Loucy (cell line): ENCODE measurements around the gene DLG2.

Experiments
- H2AFZ ChIP-seq: fragments of 200-600 bp; sonication (generic); 2 replicates; pipeline ENCODE4 v1.6.0; 2016; ENCODE audit warnings: antibody characterized with exemption, mild to moderate bottlenecking, low read length, moderate library complexity
- H3F3A ChIP-seq: fragments of 200-600 bp; 2 replicates; pipeline ENCODE4 v1.6.0; 2016; ENCODE audit warnings: antibody characterized with exemption, low read depth, mild to moderate bottlenecking
- H3K27me3 ChIP-seq: fragments of 200-600 bp; sonication (generic); 2 replicates; pipeline ENCODE4 v1.6.1; 2014; ENCODE audit warnings: low read length, mild to moderate bottlenecking; ENCODE audit not compliant: insufficient read depth, poor library complexity, severe bottlenecking
- H3K36me3 ChIP-seq: fragments of 200-600 bp; sonication (generic); 2 replicates; pipeline ENCODE4 v1.6.1; 2016; ENCODE audit warnings: low read length; ENCODE audit not compliant: insufficient read depth
- H3K4me1 ChIP-seq: fragments of 200-600 bp; sonication (generic); 2 replicates; pipeline ENCODE4 v1.5.1; 2014; ENCODE audit warnings: low read length, mild to moderate bottlenecking; ENCODE audit not compliant: insufficient read depth, poor library complexity, severe bottlenecking
- H3K4me2 ChIP-seq: fragments of 200-600 bp; sonication (generic); 2 replicates; pipeline ENCODE4 v1.6.0; 2014; ENCODE audit warnings: antibody characterized with exemption, low read length, low read depth, mild to moderate bottlenecking; ENCODE audit not compliant: poor library complexity, severe bottlenecking
- H3K4me3 ChIP-seq: fragments of 200-600 bp; sonication (generic); 2 replicates; pipeline ENCODE4 v1.5.1; 2014; ENCODE audit warnings: low read length, mild to moderate bottlenecking, mixed read lengths; ENCODE audit not compliant: poor library complexity, severe bottlenecking
- H3K79me2 ChIP-seq: fragments of 200-600 bp; sonication (generic); 2 replicates; pipeline ENCODE4 v1.6.1; 2014; ENCODE audit warnings: low read length; ENCODE audit not compliant: insufficient read depth
- H3K9ac ChIP-seq: fragments of 200-600 bp; sonication (generic); 2 replicates; pipeline ENCODE4 v1.6.0; 2014; ENCODE audit warnings: mild to moderate bottlenecking, low read depth, low read length, moderate library complexity; ENCODE audit not compliant: poor library complexity, severe bottlenecking
- H3K9me2 ChIP-seq: fragments of 200-600 bp; sonication (generic); replicated peaks from 2 replicates; pipeline ENCODE4 v1.6.1; 2016; ENCODE audit warnings: low read depth, low read length, mixed read lengths
- H3K9me3 ChIP-seq: fragments of 200-600 bp; sonication (generic); 2 replicates; pipeline ENCODE4 v1.6.1; 2014; ENCODE audit warnings: mild to moderate bottlenecking, antibody characterized with exemption, low read length, low read depth; ENCODE audit not compliant: insufficient read depth
- H4K20me1 ChIP-seq: fragments of 200-600 bp; sonication (generic); 2 replicates; pipeline ENCODE4 v1.6.0; 2014; ENCODE audit warnings: antibody characterized with exemption, low read length, mild to moderate bottlenecking; ENCODE audit not compliant: insufficient read depth, poor library complexity, severe bottlenecking
- EZH2phosphoT487 ChIP-seq: fragments of 200-600 bp; IDR thresholded peaks from 2 replicates; pipeline ENCODE4 v1.6.1; 2018; ENCODE audit warnings: antibody characterized with exemption, mild to moderate bottlenecking, moderate library complexity, borderline replicate concordance
- TF ChIP-seq, protein P1 (sequence below): fragments of 200-600 bp; sonication (generic); conservative IDR thresholded peaks from 2 replicates; pipeline ENCODE4 v1.5.1; 2014; ENCODE audit warnings: mild to moderate bottlenecking, antibody characterized with exemption, low read length

The DLG2 gene

DNA sequence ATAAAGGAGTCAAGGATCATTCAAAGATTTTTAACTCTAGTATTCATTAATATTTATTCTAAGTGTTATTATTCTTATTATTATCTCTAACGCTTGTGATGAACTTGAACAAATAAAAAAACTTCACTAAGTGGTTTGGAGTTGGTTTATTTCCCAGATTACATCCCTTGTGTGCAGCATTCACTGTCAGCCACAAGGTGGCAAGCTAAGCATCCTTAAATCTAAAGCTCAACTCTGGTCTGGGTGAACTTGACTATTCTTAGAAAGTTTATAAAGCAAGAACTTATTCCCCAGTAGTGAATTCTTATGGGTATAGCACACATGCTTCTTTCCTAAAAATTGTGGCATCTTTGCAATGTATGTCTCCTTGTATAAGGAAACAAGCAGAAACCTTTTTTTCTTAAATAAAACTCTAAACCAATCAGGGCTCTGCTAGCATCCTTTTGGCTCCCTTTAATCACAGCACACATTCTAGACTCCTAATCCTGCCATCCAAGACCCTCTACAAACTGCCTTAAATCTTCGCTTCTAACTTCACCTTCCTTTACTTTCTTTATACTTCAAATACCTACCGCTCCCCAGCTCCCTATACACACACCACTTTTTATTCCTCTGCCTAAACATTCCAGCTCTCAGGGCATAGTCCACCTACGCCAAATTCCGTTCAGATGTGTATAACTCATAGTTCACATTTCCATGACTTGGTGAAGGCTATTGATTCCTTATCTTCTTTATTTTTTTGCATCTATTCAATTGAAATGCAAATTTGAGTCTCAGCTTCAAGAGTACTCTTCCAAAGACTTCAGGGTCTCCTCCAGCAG lies 1068.8 kb downstream of the DLG2 start:
- Histone ChIP-seq H3K9me3 (no peaks in the 10 kb centered on the region), H3K4me3 (no peak overlapping the region), H3K9me2 (no peaks in the 10 kb centered on the region), H3F3A (no peaks in the 10 kb centered on the region), H2AFZ (no peak overlapping the region), H3K36me3 (no peaks in the 10 kb centered on the region), H3K4me2 (no peak overlapping the region), H3K4me1 (no peaks in the 10 kb centered on the region), H3K79me2 (no peaks in the 10 kb centered on the region), H3K9ac (no peak overlapping the region), H3K27me3 (no peaks in the 10 kb centered on the region), H4K20me1 (no peaks in the 10 kb centered on the region)
- TF ChIP-seq, protein P1, sequence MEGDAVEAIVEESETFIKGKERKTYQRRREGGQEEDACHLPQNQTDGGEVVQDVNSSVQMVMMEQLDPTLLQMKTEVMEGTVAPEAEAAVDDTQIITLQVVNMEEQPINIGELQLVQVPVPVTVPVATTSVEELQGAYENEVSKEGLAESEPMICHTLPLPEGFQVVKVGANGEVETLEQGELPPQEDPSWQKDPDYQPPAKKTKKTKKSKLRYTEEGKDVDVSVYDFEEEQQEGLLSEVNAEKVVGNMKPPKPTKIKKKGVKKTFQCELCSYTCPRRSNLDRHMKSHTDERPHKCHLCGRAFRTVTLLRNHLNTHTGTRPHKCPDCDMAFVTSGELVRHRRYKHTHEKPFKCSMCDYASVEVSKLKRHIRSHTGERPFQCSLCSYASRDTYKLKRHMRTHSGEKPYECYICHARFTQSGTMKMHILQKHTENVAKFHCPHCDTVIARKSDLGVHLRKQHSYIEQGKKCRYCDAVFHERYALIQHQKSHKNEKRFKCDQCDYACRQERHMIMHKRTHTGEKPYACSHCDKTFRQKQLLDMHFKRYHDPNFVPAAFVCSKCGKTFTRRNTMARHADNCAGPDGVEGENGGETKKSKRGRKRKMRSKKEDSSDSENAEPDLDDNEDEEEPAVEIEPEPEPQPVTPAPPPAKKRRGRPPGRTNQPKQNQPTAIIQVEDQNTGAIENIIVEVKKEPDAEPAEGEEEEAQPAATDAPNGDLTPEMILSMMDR = peak; percentile 85
- no peak for TF ChIP-seq EZH2phosphoT487

GRCh38 chr11:84552791-84553190 lies 1074.4 kb downstream of the DLG2 start:
- no peaks in the 10 kb centered on the region for H3K4me1 ChIP-seq
- H4K20me1 ChIP-seq = no peaks in the 10 kb centered on the region
- H3K9ac ChIP-seq = no peak overlapping the region
- no peaks in the 10 kb centered on the region for H3K36me3 ChIP-seq
- H3K9me2 ChIP-seq = no peaks in the 10 kb centered on the region
- no peaks in the 10 kb centered on the region for H3K79me2 ChIP-seq
- no peak overlapping the region for H2AFZ ChIP-seq
- no peaks in the 10 kb centered on the region for H3F3A ChIP-seq
- no peak overlapping the region for H3K4me3 ChIP-seq
- no peak overlapping the region for H3K4me2 ChIP-seq
- H3K9me3 ChIP-seq = no peaks in the 10 kb centered on the region
- no peaks in the 10 kb centered on the region for H3K27me3 ChIP-seq
- TF ChIP-seq EZH2phosphoT487 = no peak
- TF ChIP-seq, protein P1 = no peak

DNA sequence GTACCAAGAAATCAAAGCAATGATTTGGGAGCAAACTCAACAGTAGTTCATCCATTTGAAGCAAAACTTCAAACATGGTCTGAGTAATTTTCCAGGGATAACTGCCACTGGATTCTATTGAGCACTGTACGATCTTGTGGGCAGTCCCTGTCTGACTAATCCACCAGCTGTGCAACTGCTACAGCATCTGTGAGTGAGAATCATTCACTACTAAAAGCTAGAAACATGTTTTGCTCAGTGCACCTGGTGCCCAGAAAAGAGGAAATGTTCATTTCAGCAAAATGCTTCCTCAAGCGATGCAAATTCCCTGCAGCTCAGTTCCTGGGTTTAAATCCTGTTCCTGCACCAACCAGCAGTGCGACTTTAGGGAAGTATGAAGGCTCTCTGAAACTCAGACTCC lies 1077.9 kb downstream of the DLG2 start:
- H3K9me3 ChIP-seq = no peaks in the 10 kb centered on the region
- H3K27me3 ChIP-seq = no peaks in the 10 kb centered on the region
- no peaks in the 10 kb centered on the region for H3K4me1 ChIP-seq
- no peak overlapping the region for H3K4me3 ChIP-seq
- H3K9ac ChIP-seq = no peak overlapping the region
- no peak overlapping the region for H3K4me2 ChIP-seq
- H3F3A ChIP-seq = no peaks in the 10 kb centered on the region
- TF ChIP-seq, protein P1 = no peak
- TF ChIP-seq EZH2phosphoT487 = no peak
- H3K79me2 ChIP-seq = no peaks in the 10 kb centered on the region
- H4K20me1 ChIP-seq = no peaks in the 10 kb centered on the region
- no peaks in the 10 kb centered on the region for H3K9me2 ChIP-seq
- no peak overlapping the region for H2AFZ ChIP-seq
- H3K36me3 ChIP-seq = no peaks in the 10 kb centered on the region
